GM23338 (cell line): Measurements from ENCODE around the gene IL19. TPM values are rescaled to one million over a fixed set of nuclear protein-coding genes. Genes with fewer than 3 reads are reported as not detected.

ENCODE experiments used
- ATAC-seq: fragments of 200-7000 bp; cut with Tn5 transposase; 3 replicates; pipeline ENCODE4 v1.9.1; 2020
- DNase-seq: peaks from one replicate; pipeline ENCODE4 v3.0.0-alpha.2; 2015; ENCODE audit warnings: low spot score
- H2AFZ ChIP-seq: fragments of 200-600 bp; sonication (generic); 2 replicates; pipeline ENCODE4 v1.8.0; 2016; ENCODE audit warnings: antibody characterized with exemption, mild to moderate bottlenecking, moderate library complexity
- H3F3A ChIP-seq: fragments of 200-600 bp; sonication (generic); replicated peaks from 2 replicates; pipeline ENCODE4 v1.8.0; 2017; ENCODE audit warnings: antibody characterized with exemption, mixed run types, low read depth
- H3K27ac ChIP-seq: fragments of 200-600 bp; sonication (generic); 2 replicates; pipeline ENCODE4 v1.6.1; 2016; ENCODE audit warnings: low read depth
- H3K27me3 ChIP-seq: fragments of 200-600 bp; sonication (generic); 2 replicates; pipeline ENCODE4 v1.8.0; 2016; ENCODE audit warnings: mild to moderate bottlenecking, mixed run types, moderate library complexity; ENCODE audit not compliant: insufficient read depth
- H3K36me3 ChIP-seq: fragments of 200-600 bp; sonication (generic); 2 replicates; pipeline ENCODE4 v1.8.0; 2016; ENCODE audit warnings: mild to moderate bottlenecking; ENCODE audit not compliant: insufficient read depth
- H3K4me1 ChIP-seq: fragments of 200-600 bp; sonication (generic); 2 replicates; pipeline ENCODE4 v1.8.0; 2016; ENCODE audit warnings: mild to moderate bottlenecking, moderate library complexity; ENCODE audit not compliant: insufficient read depth
- H3K4me2 ChIP-seq: fragments of 200-600 bp; sonication (generic); 2 replicates; pipeline ENCODE4 v1.7.1; 2017; ENCODE audit warnings: mixed run types
- H3K4me3 ChIP-seq: fragments of 200-600 bp; sonication (generic); 2 replicates; pipeline ENCODE4 v1.6.1; 2016; ENCODE audit warnings: mixed run types
- H3K79me2 ChIP-seq: fragments of 200-600 bp; sonication (generic); replicated peaks from 2 replicates; pipeline ENCODE4 v1.8.0; 2017; ENCODE audit warnings: mild to moderate bottlenecking; ENCODE audit not compliant: insufficient read depth
- H3K9me2 ChIP-seq: fragments of 200-600 bp; sonication (generic); 2 replicates; pipeline ENCODE4 v1.8.0; 2017; ENCODE audit not compliant: insufficient read depth
- H4K20me1 ChIP-seq: fragments of 200-600 bp; sonication (generic); replicated peaks from 2 replicates; pipeline ENCODE4 v1.8.0; 2017; ENCODE audit warnings: mild to moderate bottlenecking; ENCODE audit not compliant: insufficient read depth
- H3K27ac Mint-ChIP-seq: 2 replicates; pipeline ENCODE4 v1.8.0; 2020; ENCODE audit warnings: inconsistent platforms, mild to moderate bottlenecking, moderate library complexity, mixed read lengths
- H3K27me3 Mint-ChIP-seq: 3 replicates; pipeline ENCODE4 v1.8.0; 2022; ENCODE audit warnings: low read depth, mild to moderate bottlenecking, moderate library complexity, mixed read lengths, inconsistent platforms; ENCODE audit not compliant: insufficient read depth, poor library complexity
- H3K36me3 Mint-ChIP-seq: 3 replicates; pipeline ENCODE4 v1.8.0; 2021; ENCODE audit warnings: low read depth, mild to moderate bottlenecking, inconsistent platforms, moderate library complexity, mixed read lengths
- H3K4me1 Mint-ChIP-seq: 3 replicates; pipeline ENCODE4 v1.8.0; 2020; ENCODE audit warnings: mild to moderate bottlenecking, inconsistent platforms, mixed read lengths
- H3K4me3 Mint-ChIP-seq: 3 replicates; pipeline ENCODE4 v1.8.0; 2021; ENCODE audit warnings: moderate library complexity, mild to moderate bottlenecking, inconsistent platforms, mixed read lengths
- H3K9me3 Mint-ChIP-seq: 3 replicates; pipeline ENCODE4 v1.8.0; 2020; ENCODE audit warnings: moderate library complexity, mild to moderate bottlenecking, inconsistent platforms, mixed read lengths
- CTCF ChIP-seq, 2 experiments: fragments of 200-600 bp in 1 of 2; sonication (generic) in 1 of 2; conservative IDR thresholded peaks; 2 replicates each; pipeline versions ENCODE4 v1.5.1 to v1.6.1; 2016 to 2017; ENCODE audit warnings: antibody characterized with exemption in 2 of 2, low read depth in 2 of 2, mild to moderate bottlenecking in 2 of 2, moderate library complexity in 1 of 2
- ETS1 ChIP-seq: IDR thresholded peaks from 2 replicates; pipeline ENCODE4 v1.6.1; 2016; ENCODE audit warnings: antibody characterized with exemption
- EZH2phosphoT487 ChIP-seq: fragments of 200-600 bp; sonication (generic); IDR thresholded peaks from one replicate; pipeline ENCODE4 v1.8.1; 2018; ENCODE audit warnings: antibody characterized with exemption; ENCODE audit not compliant: unreplicated experiment
- JUNB ChIP-seq: IDR thresholded peaks from one replicate; pipeline ENCODE4 v1.6.1; 2016; ENCODE audit warnings: antibody characterized with exemption; ENCODE audit not compliant: unreplicated experiment
- REST ChIP-seq: IDR thresholded peaks from one replicate; pipeline ENCODE4 v1.6.1; 2018; ENCODE audit warnings: antibody characterized with exemption; ENCODE audit not compliant: unreplicated experiment
- ZNF331 ChIP-seq: fragments of 250-450 bp; sonication (Bioruptor Pico); IDR thresholded peaks from 2 replicates; pipeline ENCODE4 v1.5.0; 2020; ENCODE audit warnings: low read depth, mild to moderate bottlenecking, moderate library complexity
- ZNF462 ChIP-seq: fragments of 250-450 bp; sonication (Bioruptor Pico); IDR thresholded peaks from 2 replicates; pipeline ENCODE4 v1.5.0; 2020; ENCODE audit warnings: mild to moderate bottlenecking, moderate library complexity
- polyA plus RNA-seq: library from polyadenylated mRNA; unstranded; fragments of >200 nt; fragmentation: Nextera tagmentation; extraction: Ambion mirVana; gene quantifications from 2 replicates; pipeline ENCODE4 v1.2.1, GENCODE V29; 2016
- total RNA-seq: library from RNA; depleted of rRNA; stranded (reverse); fragments of >200 nt; shearing (Covaris generic); gene quantifications from 2 replicates; pipeline ENCODE4 v1.2.3, GENCODE V29; 2014

Gene IL19
- total and polyA plus RNA-seq, 2 experiments from 2014 or later, result not detected

GRCh38 chr1:206809504-206810084, 39.0 kb downstream of the IL19 start:
- Mint-ChIP-seq H3K36me3 (no peaks in the 10 kb centered on the region), H3K27ac (no peak overlapping the region), H3K9me3 (peaks cover 3% of the 10 kb centered on the region; the same call in 1 of the 3 replicates), H3K4me1 (peaks cover 6% of the 10 kb centered on the region; the same call in 2 of the 3 replicates), H3K27me3 (no peaks in the 10 kb centered on the region), H3K4me3 (no peak overlapping the region)
- no peak overlapping the region for H2AFZ ChIP-seq
- no peaks in the 10 kb centered on the region for H3K9me2 ChIP-seq
- no peaks in the 10 kb centered on the region for H3K4me1 ChIP-seq
- no peak overlapping the region for H3K4me3 ChIP-seq
- no peaks in the 10 kb centered on the region for H3K79me2 ChIP-seq
- DNase-seq (peak; percentile 37), ATAC-seq (peak; percentile 87)
- H3K27me3 ChIP-seq, result no peaks in the 10 kb centered on the region
- H3F3A ChIP-seq, result no peaks in the 10 kb centered on the region
- H3K36me3 ChIP-seq, result no peaks in the 10 kb centered on the region
- H3K4me2 ChIP-seq, result no peak overlapping the region
- TF ChIP-seq JUNB, result no peak
- TF ChIP-seq CTCF (conservative IDR thresholded peaks at IDR 0.05; ENCODE audit: low read depth in 2 of 2), result peak; percentile 61 to 76
- no peak for TF ChIP-seq REST
- no peak for TF ChIP-seq ZNF331 (CRISPR knock-in tag)
- no peak for TF ChIP-seq ETS1
- no peak for TF ChIP-seq ZNF462
- no peak for TF ChIP-seq EZH2phosphoT487
- no peaks in the 10 kb centered on the region; the same call in 1 of the 2 replicates for H4K20me1 ChIP-seq
- no peak overlapping the region for H3K27ac ChIP-seq
